Prostate gland (tissue), 2 donors: Measurements from ENCODE around the gene TBC1D14.

Experiments used
- CTCF ChIP-seq, 4 experiments: fragments of 200-600 bp in 2 of 4; fragments of 450-650 bp in 2 of 4; sonication (generic) in 2 of 4; IDR thresholded peaks; 1 replicate in 3 of 4; 2 replicates in 1 of 4; pipeline ENCODE4 v1.5.1; 2016 to 2019; ENCODE audit warnings: antibody characterized with exemption in 4 of 4, mild to moderate bottlenecking in 2 of 4, moderate library complexity in 2 of 4
- POLR2A ChIP-seq: fragments of 450-650 bp; IDR thresholded peaks from one replicate; pipeline ENCODE4 v1.6.1; 2016; ENCODE audit warnings: antibody characterized with exemption, mild to moderate bottlenecking
- POLR2AphosphoS5 ChIP-seq: sonication (generic); formaldehyde crosslinking; IDR thresholded peaks from one replicate; pipeline ENCODE4 v1.6.1; 2017; ENCODE audit warnings: antibody characterized with exemption

DNA sequence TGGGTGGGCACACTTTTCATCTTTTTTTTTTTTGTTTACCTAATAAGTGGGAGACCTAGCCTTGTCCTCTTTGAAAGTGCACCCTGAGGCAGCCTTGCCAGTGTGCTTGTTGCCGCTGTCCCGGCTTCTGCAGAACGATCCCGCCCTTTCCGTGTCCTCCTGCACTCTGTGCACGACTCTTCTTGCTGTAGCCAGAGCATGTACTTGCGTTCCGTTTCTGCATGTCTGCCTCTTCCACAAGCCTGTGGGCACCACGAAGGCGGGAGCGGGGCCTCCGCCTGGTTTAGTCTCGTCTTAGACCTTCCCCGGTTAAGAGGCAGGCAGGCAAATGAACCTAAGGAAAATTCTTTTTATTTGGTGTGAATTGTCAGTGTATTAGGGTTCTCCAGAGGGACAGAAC, 32.6 kb upstream of the TBC1D14 start:
- TF ChIP-seq CTCF (IDR thresholded peaks at IDR 0.05) (no peak), POLR2AphosphoS5 (no peak), POLR2A (no peak)
